ENCODE measurements around the gene SLC17A9.

The SLC17A9 gene

GRCh38 chr20:62969179-62969760 is 16.8 kb downstream of the SLC17A9 start:
- no peak for DNase-seq

GRCh38 chr20:62969939-62970306 is 17.4 kb downstream of the SLC17A9 start:
- DNase-seq = no peak

GRCh38 chr20:62970307-62971210 is 18.1 kb downstream of the SLC17A9 start:
- no peak for DNase-seq

GRCh38 chr20:62971211-62971949 is 18.9 kb downstream of the SLC17A9 start:
- DNase-seq = no peak

GRCh38 chr20:62971950-62972844 is 19.7 kb downstream of the SLC17A9 start:
- peak; percentile 87 for DNase-seq

- DNase-seq = no peak
These were observed 20.6 kb downstream of the SLC17A9 start for GRCh38 chr20:62972845-62973745.

- DNase-seq = no peak
These were observed 22.8 kb downstream of the SLC17A9 start for GRCh38 chr20:62975251-62975760.

- no peak for DNase-seq
These were observed 23.5 kb downstream of the SLC17A9 start for GRCh38 chr20:62975812-62976508.

GRCh38 chr20:62976886-62977285 is 24.4 kb downstream of the SLC17A9 start:
- DNase-seq = no peak

GRCh38 chr20:62977613-62978560 is 25.4 kb downstream of the SLC17A9 start:
- peak; percentile 84 for DNase-seq

GRCh38 chr20:62978561-62978943 is 26.0 kb downstream of the SLC17A9 start:
- no peak for DNase-seq

GRCh38 chr20:62979310-62979709 is 26.8 kb downstream of the SLC17A9 start:
- no peak for DNase-seq

GRCh38 chr20:62979876-62980373 is 27.4 kb downstream of the SLC17A9 start:
- DNase-seq = no peak

- no peak for DNase-seq
These were observed 28.0 kb downstream of the SLC17A9 start for GRCh38 chr20:62980380-62980960.

GRCh38 chr20:62980970-62981369 is 28.5 kb downstream of the SLC17A9 start:
- peak; percentile 36 for DNase-seq

- DNase-seq = no peak
These were observed 29.9 kb downstream of the SLC17A9 start for GRCh38 chr20:62982124-62983075.

- DNase-seq = no peak
These were observed 30.7 kb downstream of the SLC17A9 start for GRCh38 chr20:62983210-62983609.

Measured in activated naive CD4-positive, alpha-beta T cell treated with Interleukin-2 at 50 U/mL for 16 hours (primary cell).